IPS-20b (cell line): ENCODE results near the gene LASP1.
"Not testable (repeated sequence)": the region's sequence is repeated elsewhere in the genome, so short reads cannot be mapped to it uniquely, and the experiment has no call there.

ENCODE experiments used
- H3K27ac ChIP-seq: one replicate; pipeline ENCODE4 v1.5.1; 2013; ENCODE audit warnings: low read length
- H3K27me3 ChIP-seq: 2 replicates; pipeline ENCODE4 v1.6.1; 2013; ENCODE audit warnings: mild to moderate bottlenecking, low read length, inconsistent platforms; ENCODE audit not compliant: insufficient read depth
- H3K36me3 ChIP-seq: 2 replicates; pipeline ENCODE4 v1.6.1; 2013; ENCODE audit warnings: low read depth, mild to moderate bottlenecking, inconsistent platforms, low read length, moderate library complexity; ENCODE audit not compliant: insufficient read depth
- H3K4me1 ChIP-seq: 2 replicates; pipeline ENCODE4 v1.6.1; 2013; ENCODE audit warnings: mild to moderate bottlenecking, control low read depth, inconsistent platforms, low read length, moderate library complexity; ENCODE audit not compliant: insufficient read depth
- H3K4me3 ChIP-seq: 2 replicates; pipeline ENCODE4 v1.5.1; 2013; ENCODE audit warnings: mild to moderate bottlenecking, low read length, inconsistent platforms
- H3K9ac ChIP-seq: 2 replicates; pipeline ENCODE4 v1.6.1; 2013; ENCODE audit warnings: low read depth, mild to moderate bottlenecking, inconsistent platforms, low read length, moderate library complexity
- H3K9me3 ChIP-seq: 2 replicates; pipeline ENCODE4 v1.6.1; 2013; ENCODE audit warnings: mild to moderate bottlenecking, low read depth, low read length, inconsistent platforms; ENCODE audit not compliant: insufficient read depth

Gene LASP1

GRCh38 chr17:38930782-38931181 lies 60.9 kb downstream of the LASP1 start:
- H3K4me3 ChIP-seq, H3K27ac ChIP-seq, H3K27me3 ChIP-seq, H3K4me1 ChIP-seq, H3K9ac ChIP-seq, H3K36me3 ChIP-seq, H3K9me3 ChIP-seq: not testable (repeated sequence)

- H3K4me3 ChIP-seq, H3K4me1 ChIP-seq, H3K27me3 ChIP-seq, H3K27ac ChIP-seq, H3K9ac ChIP-seq, H3K9me3 ChIP-seq, H3K36me3 ChIP-seq: not testable (repeated sequence)
Measured at GRCh38 chr17:38933962-38934361, 64.1 kb downstream of the LASP1 start.

- no peaks in the 10 kb centered on the region for H3K4me1 ChIP-seq
- no peak overlapping the region for H3K4me3 ChIP-seq
- H3K9ac ChIP-seq: no peak overlapping the region
- no peak overlapping the region for H3K27ac ChIP-seq
- no peaks in the 10 kb centered on the region for H3K27me3 ChIP-seq
- H3K9me3 ChIP-seq: no peaks in the 10 kb centered on the region
- no peaks in the 10 kb centered on the region for H3K36me3 ChIP-seq
Measured at GRCh38 chr17:38939987-38940386, 70.1 kb downstream of the LASP1 start.

- H3K27me3 ChIP-seq: no peaks in the 10 kb centered on the region
- H3K36me3 ChIP-seq: no peaks in the 10 kb centered on the region
- no peak overlapping the region for H3K9ac ChIP-seq
- no peak overlapping the region for H3K27ac ChIP-seq
- H3K4me1 ChIP-seq: no peaks in the 10 kb centered on the region
- H3K4me3 ChIP-seq: no peak overlapping the region
- no peaks in the 10 kb centered on the region for H3K9me3 ChIP-seq
Measured at GRCh38 chr17:38940404-38940803, 70.5 kb downstream of the LASP1 start.

- Histone ChIP-seq H3K9me3 (no peaks in the 10 kb centered on the region), H3K4me3 (no peak overlapping the region), H3K36me3 (no peaks in the 10 kb centered on the region), H3K27me3 (no peaks in the 10 kb centered on the region), H3K27ac (no peak overlapping the region), H3K4me1 (no peaks in the 10 kb centered on the region), H3K9ac (no peak overlapping the region)
Measured at GRCh38 chr17:38942696-38943334, 73.0 kb downstream of the LASP1 start.

- H3K4me1 ChIP-seq: no peaks in the 10 kb centered on the region
- no peak overlapping the region for H3K4me3 ChIP-seq
- H3K36me3 ChIP-seq: no peaks in the 10 kb centered on the region
- no peak overlapping the region for H3K9ac ChIP-seq
- no peaks in the 10 kb centered on the region for H3K9me3 ChIP-seq
- H3K27ac ChIP-seq: no peak overlapping the region
- no peaks in the 10 kb centered on the region for H3K27me3 ChIP-seq
Measured at GRCh38 chr17:38943607-38944006, 73.7 kb downstream of the LASP1 start.

GRCh38 chr17:38947189-38947588 lies 77.3 kb downstream of the LASP1 start:
- no peaks in the 10 kb centered on the region for H3K36me3 ChIP-seq
- no peak overlapping the region for H3K4me3 ChIP-seq
- H3K4me1 ChIP-seq: no peaks in the 10 kb centered on the region
- H3K27me3 ChIP-seq: no peaks in the 10 kb centered on the region
- H3K9ac ChIP-seq: no peak overlapping the region
- H3K9me3 ChIP-seq: no peaks in the 10 kb centered on the region
- no peak overlapping the region for H3K27ac ChIP-seq

GRCh38 chr17:38953800-38954199 lies 83.9 kb downstream of the LASP1 start:
- not testable (repeated sequence) for H3K36me3 ChIP-seq, H3K4me3 ChIP-seq, H3K9ac ChIP-seq

GRCh38 chr17:38958326-38958725 lies 88.5 kb downstream of the LASP1 start:
- Histone ChIP-seq H3K36me3 (no peaks in the 10 kb centered on the region), H3K27ac (no peak overlapping the region), H3K4me3 (no peak overlapping the region), H3K9ac (no peak overlapping the region), H3K4me1 (no peaks in the 10 kb centered on the region), H3K27me3 (no peaks in the 10 kb centered on the region), H3K9me3 (no peaks in the 10 kb centered on the region)

More at GRCh38 chr17:38953800-38954199, 83.9 kb downstream of the LASP1 start:
- not testable (repeated sequence) for H3K9me3 ChIP-seq, H3K27me3 ChIP-seq, H3K27ac ChIP-seq, H3K4me1 ChIP-seq

- Histone ChIP-seq H3K9ac (no peak overlapping the region), H3K27ac (no peak overlapping the region), H3K4me3 (no peak overlapping the region), H3K27me3 (no peaks in the 10 kb centered on the region), H3K36me3 (no peaks in the 10 kb centered on the region), H3K9me3 (no peaks in the 10 kb centered on the region), H3K4me1 (no peaks in the 10 kb centered on the region)
Measured at GRCh38 chr17:38958756-38959155, 88.9 kb downstream of the LASP1 start.

- Histone ChIP-seq H3K27ac (no peak overlapping the region), H3K4me1 (no peaks in the 10 kb centered on the region), H3K36me3 (no peaks in the 10 kb centered on the region), H3K9me3 (no peaks in the 10 kb centered on the region), H3K4me3 (no peak overlapping the region), H3K27me3 (no peaks in the 10 kb centered on the region), H3K9ac (no peak overlapping the region)
Measured at GRCh38 chr17:38959508-38959907, 89.7 kb downstream of the LASP1 start.

GRCh38 chr17:38960402-38960801 lies 90.5 kb downstream of the LASP1 start:
- H3K9ac ChIP-seq: no peak overlapping the region
- no peaks in the 10 kb centered on the region for H3K27me3 ChIP-seq
- no peaks in the 10 kb centered on the region for H3K36me3 ChIP-seq
- H3K4me3 ChIP-seq: no peak overlapping the region
- H3K4me1 ChIP-seq: no peaks in the 10 kb centered on the region
- no peak overlapping the region for H3K27ac ChIP-seq
- H3K9me3 ChIP-seq: no peaks in the 10 kb centered on the region
